GM12801 (cell line): ENCODE results near the gene PNPLA7.

ENCODE experiments used
- CTCF ChIP-seq: IDR thresholded peaks from one replicate; pipeline ENCODE4 v1.5.1; 2011; ENCODE audit warnings: control low read depth; ENCODE audit not compliant: insufficient read length; ENCODE audit errors: extremely low read depth

Gene PNPLA7

GRCh38 chr9:137433349-137433915 lies 116.8 kb downstream of the PNPLA7 start:
- no peak for TF ChIP-seq CTCF

- no peak for TF ChIP-seq CTCF
Measured at GRCh38 chr9:137432687-137433348, 117.4 kb downstream of the PNPLA7 start.

- no peak for TF ChIP-seq CTCF
Measured at GRCh38 chr9:137431416-137431931, 118.7 kb downstream of the PNPLA7 start.

GRCh38 chr9:137430723-137431415 lies 119.3 kb downstream of the PNPLA7 start:
- TF ChIP-seq CTCF = no peak

GRCh38 chr9:137429974-137430722 lies 120.1 kb downstream of the PNPLA7 start:
- TF ChIP-seq CTCF = no peak

GRCh38 chr9:137429546-137429890 lies 120.7 kb downstream of the PNPLA7 start:
- TF ChIP-seq CTCF = no peak

GRCh38 chr9:137428841-137429545 lies 121.2 kb downstream of the PNPLA7 start:
- no peak for TF ChIP-seq CTCF
